Measurements from ENCODE around the gene EFCAB8.

- TF ChIP-seq, protein P1, sequence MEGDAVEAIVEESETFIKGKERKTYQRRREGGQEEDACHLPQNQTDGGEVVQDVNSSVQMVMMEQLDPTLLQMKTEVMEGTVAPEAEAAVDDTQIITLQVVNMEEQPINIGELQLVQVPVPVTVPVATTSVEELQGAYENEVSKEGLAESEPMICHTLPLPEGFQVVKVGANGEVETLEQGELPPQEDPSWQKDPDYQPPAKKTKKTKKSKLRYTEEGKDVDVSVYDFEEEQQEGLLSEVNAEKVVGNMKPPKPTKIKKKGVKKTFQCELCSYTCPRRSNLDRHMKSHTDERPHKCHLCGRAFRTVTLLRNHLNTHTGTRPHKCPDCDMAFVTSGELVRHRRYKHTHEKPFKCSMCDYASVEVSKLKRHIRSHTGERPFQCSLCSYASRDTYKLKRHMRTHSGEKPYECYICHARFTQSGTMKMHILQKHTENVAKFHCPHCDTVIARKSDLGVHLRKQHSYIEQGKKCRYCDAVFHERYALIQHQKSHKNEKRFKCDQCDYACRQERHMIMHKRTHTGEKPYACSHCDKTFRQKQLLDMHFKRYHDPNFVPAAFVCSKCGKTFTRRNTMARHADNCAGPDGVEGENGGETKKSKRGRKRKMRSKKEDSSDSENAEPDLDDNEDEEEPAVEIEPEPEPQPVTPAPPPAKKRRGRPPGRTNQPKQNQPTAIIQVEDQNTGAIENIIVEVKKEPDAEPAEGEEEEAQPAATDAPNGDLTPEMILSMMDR (conservative IDR thresholded peaks at IDR 0.05): no peak
- no peak for TF ChIP-seq EZH2 (IDR thresholded peaks at IDR 0.05; ENCODE audit: low read depth)
These were observed 109.3 kb downstream of the EFCAB8 start for GRCh38 chr20:32967961-32968457.
